MV-4-11 (cell line): ENCODE data around the gene CPB2.
A peak's percentile ranks its signal among the peaks of the same experiment; 100 is the strongest.

Experiments used
- DNase-seq: peaks from one replicate; lab custom pipeline; 2025; lab: John Stamatoyannopoulos, UW

The CPB2 gene

DNA sequence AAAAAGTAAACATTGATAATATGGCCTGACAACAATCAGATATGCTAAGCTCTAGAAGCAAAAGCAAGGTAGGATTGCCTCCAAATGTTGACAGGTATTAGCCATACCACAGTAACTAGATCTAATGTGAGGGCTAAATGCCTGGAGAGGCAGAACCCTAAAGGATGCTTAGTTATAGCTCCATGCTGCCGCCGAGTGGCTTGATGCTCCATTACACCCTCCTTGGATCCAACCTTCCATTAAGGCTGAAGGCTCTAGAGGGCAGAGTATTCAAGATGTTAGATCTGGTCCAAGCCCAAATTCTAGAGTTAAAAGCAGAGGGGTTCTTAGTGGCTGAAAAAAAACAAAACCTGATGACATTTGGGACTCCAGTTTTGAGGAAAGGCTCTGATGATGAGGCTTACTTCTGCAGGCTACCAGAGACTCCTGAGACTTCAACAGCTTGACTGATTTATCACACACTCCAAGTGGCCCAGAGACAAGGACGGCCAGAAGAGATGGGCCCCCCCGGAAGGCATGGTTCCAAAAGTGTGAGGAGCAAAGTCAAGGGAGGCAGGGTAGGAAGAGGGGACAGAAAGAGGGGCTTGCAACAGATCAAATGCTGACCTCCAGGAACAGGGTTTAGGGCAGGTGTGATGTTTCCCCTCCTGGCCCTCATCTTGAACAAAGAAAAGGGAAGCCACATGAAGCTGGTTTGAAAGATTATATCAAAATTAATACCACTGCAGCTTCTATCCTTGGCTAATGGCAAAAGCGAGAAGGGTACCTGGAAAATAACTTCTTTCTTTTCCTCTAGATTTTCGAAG is 21.9 kb upstream of the CPB2 start:
- peak; percentile 74 for DNase-seq

DNA sequence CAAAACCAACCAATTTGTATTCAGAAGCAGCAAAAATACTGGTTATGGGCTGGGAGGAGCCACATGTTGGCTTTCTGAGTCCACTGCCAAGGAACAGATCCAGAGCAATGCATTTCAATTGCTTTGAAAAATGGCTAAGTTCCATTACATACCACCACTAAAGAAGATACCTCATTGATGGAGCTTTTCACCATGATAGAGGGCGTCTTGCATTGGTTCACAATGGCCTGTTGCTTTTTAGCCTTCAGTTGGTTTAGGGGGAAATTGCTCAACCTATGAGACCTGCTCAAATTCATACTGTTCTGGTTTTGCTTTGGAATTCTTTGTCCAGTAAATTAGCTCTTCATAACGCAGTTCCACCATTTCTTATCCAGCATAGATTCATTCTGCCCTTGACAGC is 21.2 kb upstream of the CPB2 start:
- DNase-seq: no peak

DNA sequence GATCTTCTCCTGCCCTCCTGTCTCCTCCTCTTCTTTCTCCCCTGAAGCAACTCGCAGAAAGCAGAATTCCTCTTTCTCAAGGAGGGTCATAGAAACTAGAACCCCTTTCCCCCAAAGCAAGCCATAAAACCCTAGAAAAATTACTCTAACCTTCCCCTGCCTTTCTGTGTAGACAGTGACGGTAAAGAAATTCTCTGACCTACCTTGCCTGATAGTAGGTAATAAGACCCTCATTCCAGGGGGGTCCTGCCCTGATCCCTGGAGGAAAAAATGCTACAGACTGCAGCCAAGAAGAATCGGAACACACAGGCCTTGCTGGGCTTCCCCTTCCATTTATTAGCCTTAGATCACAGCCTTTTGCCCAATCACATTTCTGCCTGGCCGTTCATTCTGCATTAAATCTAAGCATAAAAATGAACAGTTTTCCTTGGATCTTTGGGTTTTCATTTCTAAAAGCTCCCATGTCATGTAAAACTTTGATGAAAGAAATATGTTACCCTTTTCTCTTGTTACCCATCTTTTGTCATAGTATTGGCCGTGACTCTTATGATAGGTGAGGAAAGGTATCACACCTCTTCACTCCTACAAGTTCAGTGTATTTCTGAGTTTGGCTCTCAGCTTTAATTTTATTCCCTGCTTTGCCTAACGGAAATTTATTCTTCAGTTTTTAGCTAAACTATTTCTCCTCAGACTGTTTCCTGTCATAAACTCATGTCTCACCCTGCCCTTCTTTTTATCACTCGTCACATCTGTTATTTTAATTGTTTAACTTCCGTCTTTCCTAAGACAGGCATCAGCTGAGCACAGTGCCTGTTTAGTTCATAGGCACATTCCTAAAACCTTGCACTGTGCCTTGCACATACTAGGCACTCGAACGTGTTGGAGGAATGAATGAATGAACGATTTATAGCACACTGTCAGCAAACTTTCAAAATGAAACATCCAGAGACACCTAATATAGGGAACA is 20.4 kb upstream of the CPB2 start:
- DNase-seq: no peak

DNA sequence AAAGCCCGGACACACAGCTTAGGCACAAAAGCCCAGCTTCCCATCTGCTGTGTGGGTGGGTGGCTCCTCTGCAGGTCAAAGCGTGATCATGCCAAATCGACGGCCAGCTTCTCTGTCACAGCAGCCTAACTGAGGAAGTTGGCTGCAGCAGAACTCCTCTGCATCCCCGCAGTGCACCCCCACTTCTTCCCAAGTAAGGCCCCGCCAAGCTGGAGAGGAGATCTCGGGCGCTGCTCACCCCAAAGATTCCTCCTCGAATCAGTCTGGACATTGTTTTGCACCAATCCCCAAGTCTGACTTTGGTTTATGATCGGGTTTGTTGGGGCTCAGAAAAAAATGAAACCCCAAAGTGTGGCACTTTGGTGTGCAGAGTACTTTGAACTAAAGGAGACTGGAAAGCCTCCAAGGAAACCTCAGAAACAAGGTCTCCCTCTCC is 19.7 kb upstream of the CPB2 start:
- DNase-seq: peak; percentile 47

DNA sequence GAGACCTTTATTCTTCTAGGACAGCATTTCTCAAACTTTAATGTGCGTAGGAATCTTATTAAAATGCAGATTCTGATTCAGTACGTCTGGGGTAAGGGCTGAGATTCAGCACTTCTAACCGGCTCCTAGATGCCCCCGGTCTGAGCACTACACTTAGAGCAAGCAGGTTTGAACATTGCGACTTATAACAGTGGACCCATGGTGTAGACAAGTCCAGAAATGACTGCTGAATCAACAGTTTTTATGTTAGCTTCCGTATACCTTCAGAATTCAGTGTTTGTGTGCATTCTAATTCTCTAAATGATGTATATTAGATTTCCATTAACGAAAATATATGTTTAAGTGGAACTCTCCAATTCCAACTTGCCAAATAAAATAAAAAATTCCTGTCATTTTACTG is 17.5 kb upstream of the CPB2 start:
- no peak for DNase-seq

DNA sequence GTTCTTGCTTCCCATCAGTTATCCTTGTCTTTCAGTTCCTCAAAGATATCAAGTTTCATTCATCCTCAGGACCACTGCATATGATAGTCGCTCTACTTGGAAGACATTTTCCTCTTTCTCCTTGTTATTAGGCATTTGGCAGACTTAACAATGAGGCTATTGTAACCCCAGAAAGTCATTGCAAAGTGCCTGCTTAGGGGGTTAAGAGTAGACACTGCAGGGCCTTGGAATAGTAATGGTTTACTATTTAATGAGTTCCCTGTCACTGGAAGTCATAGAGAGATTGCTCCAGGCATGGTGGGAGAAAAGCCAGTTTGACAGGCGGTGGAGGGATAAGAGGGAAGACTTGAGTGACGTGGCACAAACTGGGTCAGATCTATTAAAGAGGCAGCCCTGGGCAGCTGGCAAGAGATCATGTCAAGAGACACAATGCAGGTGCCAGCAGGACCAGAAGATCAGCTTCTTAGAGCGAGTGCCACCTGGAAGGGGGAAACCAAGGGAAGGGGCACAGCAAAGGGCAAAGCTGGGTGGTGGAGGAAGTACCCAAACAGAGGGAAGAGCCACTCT is 16.8 kb upstream of the CPB2 start:
- no peak for DNase-seq

DNA sequence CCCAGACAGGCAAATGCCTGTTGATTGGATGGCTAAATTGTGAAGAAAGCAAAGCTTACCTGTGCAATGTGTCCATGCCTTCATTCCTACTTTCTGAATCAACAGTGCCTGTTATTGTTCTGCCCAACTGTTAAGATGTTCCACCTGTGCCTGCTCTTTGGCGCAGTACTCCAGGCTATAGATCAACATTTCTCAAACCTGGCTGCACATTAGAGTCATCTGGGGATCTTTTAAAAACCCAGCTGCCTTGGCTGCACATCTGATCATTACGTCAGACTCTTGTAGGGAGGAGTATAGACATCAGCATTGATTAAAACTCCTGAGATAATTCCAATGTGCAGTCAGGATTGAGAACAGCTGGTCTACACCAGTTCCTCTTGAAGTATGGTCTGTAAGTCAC is 16.2 kb upstream of the CPB2 start:
- DNase-seq: no peak

DNA sequence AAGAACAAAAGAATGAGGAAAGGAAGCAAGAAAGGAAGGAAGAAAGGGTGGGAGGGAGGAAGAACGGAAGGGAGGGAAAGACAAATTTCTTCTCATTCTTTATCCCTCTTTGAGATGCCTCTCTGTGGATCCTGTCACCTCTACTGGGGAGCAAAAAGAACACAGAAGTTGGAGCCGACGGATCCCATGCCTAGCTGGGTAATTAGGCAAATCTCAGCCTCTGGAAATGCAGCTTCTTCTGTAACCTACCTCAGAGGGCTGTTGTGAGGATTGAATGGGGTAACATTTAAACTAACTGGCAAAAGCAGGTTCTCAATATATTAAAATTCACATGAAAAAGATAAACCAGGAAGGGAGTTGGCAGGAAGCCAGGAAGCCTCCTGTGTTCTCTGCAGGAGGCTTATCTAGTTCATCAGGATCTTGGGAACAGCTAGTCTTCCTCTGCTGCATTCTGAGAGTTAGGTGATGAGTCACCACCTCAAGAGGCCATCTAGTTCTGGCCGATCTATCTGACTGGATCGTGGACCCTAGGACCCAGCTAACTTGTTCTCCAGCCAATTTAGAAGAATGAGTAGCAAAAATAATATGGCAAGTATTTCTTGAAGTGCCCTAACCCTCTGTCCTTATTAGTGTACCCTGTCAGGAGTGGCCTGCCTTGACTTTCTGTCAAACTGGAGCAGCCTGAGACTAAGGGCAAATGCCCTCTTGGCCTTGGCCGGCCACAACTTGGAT is 15.2 kb upstream of the CPB2 start:
- DNase-seq: no peak

DNA sequence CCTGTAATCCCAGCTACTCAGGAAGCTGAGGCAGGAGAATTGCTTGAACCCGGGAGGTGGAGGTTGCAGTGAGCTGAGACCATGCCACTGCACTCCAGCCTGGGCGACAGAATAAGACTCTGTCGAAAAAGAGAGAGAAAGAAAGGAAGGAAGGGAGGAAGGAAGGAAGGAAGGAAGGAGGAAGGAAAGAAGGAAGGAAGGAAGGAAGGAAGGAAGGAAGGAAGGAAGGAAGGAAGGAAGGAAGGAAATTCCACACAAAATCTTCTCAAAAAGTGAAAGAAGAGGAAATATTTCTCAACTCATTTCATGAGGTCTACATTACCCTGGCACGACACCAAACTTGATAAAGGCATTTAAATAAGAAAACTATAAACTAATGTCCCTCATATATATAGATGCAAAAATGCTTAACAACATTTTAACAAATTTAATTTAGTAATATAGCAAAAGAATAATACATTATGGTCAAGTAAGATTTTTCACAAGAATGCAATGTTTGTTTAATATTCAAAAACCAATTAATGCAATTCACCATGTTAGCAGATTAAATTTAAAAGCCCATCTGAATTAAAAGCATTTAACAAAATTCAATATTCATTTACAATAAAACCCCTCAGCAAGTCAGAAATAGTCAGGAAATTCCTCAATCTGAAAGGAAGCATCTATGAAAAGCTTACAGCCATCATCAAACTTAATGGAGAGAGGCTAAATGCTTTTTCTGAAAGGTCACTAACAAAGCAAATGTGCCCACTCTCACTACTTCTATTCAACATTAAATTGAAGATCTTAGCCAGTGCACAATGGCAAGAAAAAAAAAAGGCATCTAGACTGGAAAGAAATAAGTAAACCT is 12.0 kb upstream of the CPB2 start:
- DNase-seq: no peak

DNA sequence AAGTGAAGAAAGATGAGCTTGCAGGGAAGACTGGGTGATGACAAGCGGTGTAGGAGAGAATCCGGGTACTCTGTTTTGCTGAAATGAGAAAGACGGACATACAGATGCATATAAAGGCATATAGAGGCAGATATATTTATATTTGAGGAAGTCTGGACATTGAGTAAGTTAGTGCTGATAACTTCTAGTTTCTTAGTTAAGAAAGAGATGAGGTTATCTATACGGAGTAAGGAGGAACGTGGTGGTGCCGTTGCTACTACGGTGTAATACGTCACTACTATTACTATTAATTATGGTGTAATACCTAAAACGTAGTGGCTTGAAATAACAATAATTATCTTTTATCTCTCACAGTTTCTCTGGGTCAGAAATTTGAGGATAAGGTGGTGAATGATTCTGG is 9.8 kb upstream of the CPB2 start:
- peak; percentile 38 for DNase-seq

DNA sequence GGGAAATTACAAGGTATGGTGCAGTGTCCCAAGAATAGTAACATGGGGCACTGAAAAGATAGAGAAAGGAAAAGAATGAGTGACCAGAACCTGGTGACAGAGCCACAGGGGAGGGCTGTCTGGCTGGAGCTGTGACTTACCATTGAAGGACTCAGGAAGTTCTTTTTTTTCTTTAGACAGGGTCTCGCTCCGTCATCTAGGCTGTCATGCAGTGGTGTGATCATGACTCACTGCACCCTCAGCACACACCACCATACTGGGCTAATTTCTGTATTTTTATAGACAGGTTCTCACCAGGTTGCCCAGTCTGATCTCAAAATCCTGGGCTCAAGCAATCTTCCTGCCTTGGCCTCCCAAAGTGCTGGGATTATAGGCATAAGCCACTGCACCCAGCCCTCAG is 8.8 kb upstream of the CPB2 start:
- DNase-seq: peak; percentile 66

DNA sequence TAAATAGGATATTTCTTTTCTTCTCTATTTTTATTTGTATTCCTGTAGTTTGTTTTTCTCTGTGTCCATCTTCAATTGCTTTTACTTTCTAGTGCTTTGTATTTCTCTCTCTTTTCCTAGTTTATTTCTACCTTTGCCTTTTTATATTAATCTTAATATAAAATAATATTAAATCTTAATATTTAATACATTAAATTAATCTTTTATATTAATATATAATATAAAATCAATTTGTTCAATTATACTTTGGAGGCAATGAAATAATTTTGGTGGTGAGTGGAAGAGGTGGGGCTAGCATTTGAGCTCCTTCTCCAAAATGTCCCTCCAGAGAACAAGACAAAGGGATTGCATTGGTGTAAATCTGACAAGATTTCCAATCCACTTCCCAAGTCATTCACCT is 6.3 kb upstream of the CPB2 start:
- no peak for DNase-seq

DNA sequence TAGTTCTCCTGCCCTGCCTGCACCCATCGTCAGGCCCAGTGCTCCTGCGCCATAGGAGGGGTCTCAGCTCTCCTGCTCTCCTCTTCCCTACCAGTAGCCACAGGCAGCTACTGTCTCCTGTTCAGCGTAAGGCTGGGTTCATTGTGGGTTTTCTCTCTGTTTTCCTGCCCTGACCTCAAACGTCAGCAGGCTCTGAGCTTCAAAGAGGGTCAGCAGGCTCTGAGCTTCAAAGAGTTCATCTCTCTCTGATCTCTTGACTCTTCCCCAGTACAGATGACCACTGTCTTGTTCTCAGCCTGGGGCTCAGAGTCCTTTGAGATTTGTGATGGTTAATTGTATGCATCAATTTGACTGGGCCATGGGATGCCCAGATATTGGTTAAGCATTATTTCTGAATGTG is 4.6 kb upstream of the CPB2 start:
- no peak for DNase-seq

DNA sequence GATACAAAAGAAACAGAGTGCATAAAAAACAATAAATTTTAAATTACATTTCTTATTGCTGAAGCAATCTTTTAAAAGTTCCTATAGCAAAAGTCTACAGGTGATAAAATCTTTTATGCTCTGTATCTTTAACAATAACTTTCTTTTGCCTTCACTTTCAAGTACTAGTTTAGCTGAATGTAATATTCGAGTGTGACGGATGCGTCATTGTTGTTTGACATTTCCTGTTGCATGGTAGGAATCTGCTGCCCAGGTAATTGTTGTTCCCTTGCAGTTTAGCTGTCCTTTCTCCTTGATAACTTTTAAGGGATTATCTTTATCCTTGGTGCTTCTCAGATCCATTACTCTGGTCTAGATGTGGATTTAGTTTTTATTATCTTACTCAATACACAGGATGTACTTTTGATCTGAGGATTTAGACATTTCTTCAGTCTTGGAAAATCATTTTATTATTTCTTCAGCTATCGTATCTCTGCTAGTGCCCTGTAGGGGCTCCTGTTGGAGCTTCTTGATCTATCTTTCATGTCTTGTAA is 2.1 kb upstream of the CPB2 start:
- no peak for DNase-seq

DNA sequence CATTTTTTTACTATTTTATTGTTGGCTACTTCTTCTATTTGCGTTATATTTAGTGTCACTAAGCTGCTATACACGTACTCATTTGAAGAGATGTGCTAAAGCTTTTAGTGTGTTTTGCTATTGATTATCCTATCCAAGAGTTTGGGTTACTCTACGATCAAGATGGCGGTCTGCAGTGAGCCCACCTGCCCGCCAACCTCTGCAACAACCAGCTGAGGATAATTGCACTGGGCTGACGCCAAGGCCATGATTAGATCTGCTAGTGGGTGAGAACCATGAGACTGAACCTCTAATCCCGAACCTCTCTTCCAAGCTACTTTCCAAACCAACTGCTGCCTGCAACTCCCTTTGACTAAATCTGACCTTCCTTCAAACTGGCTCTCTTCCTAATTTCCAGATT is 1.8 kb downstream of the CPB2 start:
- no peak for DNase-seq

DNA sequence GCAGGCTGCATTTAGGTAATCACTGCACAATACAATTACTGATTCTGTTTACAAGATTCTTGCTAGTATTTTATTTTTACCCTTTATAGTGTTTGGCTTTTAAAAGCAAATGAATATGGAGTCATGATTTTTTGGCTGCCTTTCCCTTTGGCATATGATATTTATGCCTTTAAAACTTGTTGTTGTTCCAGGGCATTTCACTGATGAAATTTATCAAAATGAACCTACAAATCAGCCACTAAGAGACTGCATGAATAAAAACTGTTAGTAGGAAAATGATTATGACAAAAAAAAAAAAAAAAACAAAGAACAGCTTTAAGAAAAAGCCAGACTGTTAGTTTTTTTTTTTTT is 2.6 kb downstream of the CPB2 start:
- DNase-seq: no peak

DNA sequence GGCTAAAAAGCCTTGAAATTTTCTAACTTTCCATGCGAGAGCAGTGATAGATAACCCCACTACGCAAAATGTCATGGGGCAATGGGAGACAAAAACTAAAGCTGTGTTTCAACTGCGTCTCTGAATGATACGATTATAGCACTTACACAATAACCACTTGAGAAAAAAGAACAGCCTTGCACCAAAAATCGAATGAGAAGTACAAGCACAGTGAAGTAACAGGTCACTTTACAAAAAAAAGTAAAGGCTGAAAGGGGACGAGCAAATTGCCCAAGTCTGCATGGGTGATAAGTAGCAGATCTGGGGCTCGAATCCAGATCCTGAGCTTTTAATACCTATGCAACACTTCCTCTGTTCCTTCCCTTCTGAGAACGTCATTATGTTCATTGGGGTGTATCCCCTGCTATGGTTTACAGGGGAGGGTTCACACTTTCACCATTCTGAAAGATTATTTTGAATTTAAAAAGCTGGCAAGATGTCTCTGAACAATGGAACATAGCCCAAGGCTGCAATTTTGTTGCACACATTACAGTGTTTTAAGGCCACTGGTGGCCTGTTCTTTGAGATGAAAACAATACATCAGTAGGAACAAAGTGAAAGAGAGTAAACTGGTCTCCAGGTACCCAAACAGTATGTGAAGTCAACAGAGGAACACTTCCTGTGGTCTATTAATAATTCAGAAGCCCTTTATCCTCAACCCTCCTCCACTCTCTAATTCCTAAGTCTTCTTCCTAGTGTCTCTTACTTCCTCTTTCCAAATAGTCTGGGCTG is 3.2 kb downstream of the CPB2 start:
- DNase-seq: peak; percentile 61

DNA sequence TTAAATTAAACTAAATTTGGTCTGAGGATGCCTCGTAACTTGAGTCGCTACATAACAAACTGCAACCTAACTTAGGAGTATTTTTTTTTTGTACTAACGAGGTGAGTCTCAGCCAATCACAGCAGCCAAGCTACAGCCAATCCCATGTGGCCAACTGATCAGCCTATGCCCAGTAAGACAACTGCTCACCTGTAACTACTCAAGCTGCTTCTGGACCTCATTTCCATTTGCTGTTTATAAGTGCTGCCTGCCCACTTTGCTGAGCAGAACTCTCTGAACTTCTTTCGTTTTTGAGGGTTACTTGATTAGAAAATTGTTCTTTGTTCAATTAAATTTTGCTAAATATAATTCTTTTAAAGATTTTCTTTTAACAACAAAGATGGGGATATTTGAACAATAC is 3.8 kb downstream of the CPB2 start:
- no peak for DNase-seq

DNA sequence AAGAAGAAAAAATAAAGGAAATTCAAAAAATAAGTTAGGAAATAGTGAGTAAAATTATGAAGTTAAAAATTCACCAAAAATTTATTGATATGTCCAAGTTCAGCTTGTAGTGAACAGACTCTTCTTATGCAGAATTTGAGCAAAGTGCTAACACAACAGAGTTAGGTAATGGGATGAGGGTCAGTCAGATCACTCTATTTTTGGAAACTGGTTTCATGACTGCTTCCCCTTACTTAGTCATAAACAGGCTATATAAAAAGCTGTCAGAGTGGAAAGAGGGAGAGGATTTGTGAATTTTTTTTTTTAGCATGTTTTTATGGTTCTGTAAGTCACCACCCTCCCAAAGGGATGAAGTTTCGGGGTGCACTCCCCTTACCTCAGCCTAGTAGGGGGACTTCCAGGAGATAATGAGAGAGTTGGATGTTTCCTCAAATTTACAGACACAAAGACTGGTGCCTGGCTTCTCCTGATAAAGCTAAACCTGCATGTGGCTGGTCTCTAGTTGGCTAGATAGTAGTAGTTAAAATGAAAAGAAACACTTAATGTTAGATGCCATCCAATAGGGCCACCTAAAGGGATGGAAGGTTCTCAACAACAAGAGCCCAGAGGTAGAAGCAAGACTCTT is 4.5 kb downstream of the CPB2 start:
- DNase-seq: peak; percentile 83

DNA sequence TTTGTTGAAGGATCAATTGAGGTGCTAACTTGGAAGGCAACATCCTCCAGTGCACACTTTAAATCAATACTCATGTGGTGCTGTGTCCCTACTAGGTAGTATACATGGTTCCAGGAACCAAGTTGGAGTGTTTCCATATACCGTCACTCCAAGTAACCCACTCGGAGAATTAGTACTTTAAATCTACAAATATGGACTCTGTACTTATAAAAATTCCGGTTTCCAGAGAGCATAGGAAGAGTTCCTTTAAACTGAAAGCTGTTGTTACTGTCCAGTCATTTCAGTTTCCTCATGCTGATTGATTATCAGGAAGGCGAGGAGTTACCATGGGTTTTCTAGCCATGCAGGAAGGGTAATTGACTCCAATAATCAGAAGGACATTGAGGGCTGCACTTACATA is 7.2 kb downstream of the CPB2 start:
- no peak for DNase-seq
